Measurements from ENCODE around the gene ABI2. TPM values are rescaled to one million over a fixed set of nuclear protein-coding genes. Genes with fewer than 3 reads are reported as not detected.
A peak's percentile ranks its signal among the peaks of the same experiment; 100 is the strongest.
"Not testable (repeated sequence)": the region's sequence is repeated elsewhere in the genome, so short reads cannot be mapped to it uniquely, and the experiment has no call there.

The ABI2 gene
- total and polyA plus RNA-seq, 2 donors (not counting 1 experiment from before 2014, with no cell fraction given), result 32.2 to 60.9 TPM

- Histone ChIP-seq H3K4me2 (ENCODE audit: extremely low read depth, insufficient read depth, low read length) (no peak overlapping the region), H3K27me3 (ENCODE audit: control insufficient read depth, insufficient read depth, low read length) (no peaks in the 10 kb centered on the region), H3K79me2 (ENCODE audit: control insufficient read depth, insufficient read depth, low read length) (peaks cover 26% of the 10 kb centered on the region), H3K4me1 (ENCODE audit: control insufficient read depth, extremely low read depth, insufficient read depth, low read length) (peaks cover 2% of the 10 kb centered on the region), H3K27ac (ENCODE audit: insufficient read depth, low read length) (no peak overlapping the region), H3K9ac (ENCODE audit: insufficient read depth, low read length) (no peak overlapping the region), H3K36me3 (ENCODE audit: control insufficient read depth, insufficient read depth, low read length) (no peaks in the 10 kb centered on the region), H2AFZ (ENCODE audit: low read length) (no peak overlapping the region), H3K9me3 (ENCODE audit: control insufficient read depth, insufficient read depth, low read depth, low read length) (no peaks in the 10 kb centered on the region), H4K20me1 (ENCODE audit: control insufficient read depth, extremely low read depth, insufficient read depth, low read length) (no peaks in the 10 kb centered on the region), H3K4me3 (replicated peaks in 1 of 4; ENCODE audit: control extremely low read depth in 1 of 4, insufficient read depth in 1 of 4, low read depth in 3 of 4, low read length in 4 of 4) (no peak overlapping the region)
- DNase-seq (ENCODE audit: low read depth in 2 of 2), result no peak
- no peak for TF ChIP-seq CTCF (conservative IDR thresholded peaks at IDR 0.05 in 1 of 2, IDR thresholded peaks at IDR 0.05 in 1 of 2; ENCODE audit: low read depth in 1 of 2, low read length in 2 of 2)
- TF ChIP-seq EZH2 (IDR thresholded peaks at IDR 0.05; ENCODE audit: low read length, missing control alignments), result no peak
These were observed 33.3 kb downstream of the ABI2 start for GRCh38 chr2:203361495-203361894.

DNA sequence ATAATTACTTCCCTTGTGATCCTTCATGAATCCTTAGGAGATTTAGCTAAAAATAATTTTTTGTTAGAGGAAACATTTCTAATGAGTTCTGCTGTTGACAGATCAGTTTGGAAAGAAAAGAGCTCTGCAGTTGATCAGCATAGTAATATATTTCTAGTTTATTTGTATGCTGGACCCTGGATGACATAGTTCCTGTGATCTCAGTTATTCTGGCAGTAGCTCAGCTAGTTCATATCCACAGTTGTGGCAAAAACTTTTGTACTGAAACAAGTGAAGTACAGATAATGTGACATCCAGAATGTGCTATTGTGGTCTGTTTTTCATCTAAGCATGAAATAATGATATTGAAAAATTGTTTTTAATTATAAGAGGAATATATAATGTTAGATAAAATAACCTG, 33.7 kb downstream of the ABI2 start:
- no peaks in the 10 kb centered on the region for H4K20me1 ChIP-seq (ENCODE audit: control insufficient read depth, extremely low read depth, insufficient read depth, low read length)
- peaks cover 28% of the 10 kb centered on the region for H3K79me2 ChIP-seq (ENCODE audit: control insufficient read depth, insufficient read depth, low read length)
- no peak overlapping the region for H2AFZ ChIP-seq (ENCODE audit: low read length)
- no peak overlapping the region for H3K9ac ChIP-seq (ENCODE audit: insufficient read depth, low read length)
- peaks cover 2% of the 10 kb centered on the region for H3K4me1 ChIP-seq (ENCODE audit: control insufficient read depth, extremely low read depth, insufficient read depth, low read length)
- peak; percentile 15 to 19 for DNase-seq (ENCODE audit: low read depth in 2 of 2)
- no peak overlapping the region for H3K4me3 ChIP-seq (replicated peaks in 1 of 4; ENCODE audit: control extremely low read depth in 1 of 4, insufficient read depth in 1 of 4, low read depth in 3 of 4, low read length in 4 of 4)
- no peak overlapping the region for H3K4me2 ChIP-seq (ENCODE audit: extremely low read depth, insufficient read depth, low read length)
- H3K27me3 ChIP-seq (ENCODE audit: control insufficient read depth, insufficient read depth, low read length), result no peaks in the 10 kb centered on the region
- TF ChIP-seq CTCF (conservative IDR thresholded peaks at IDR 0.05 in 1 of 2, IDR thresholded peaks at IDR 0.05 in 1 of 2; ENCODE audit: low read depth in 1 of 2, low read length in 2 of 2), result no peak
- no peak for TF ChIP-seq EZH2 (IDR thresholded peaks at IDR 0.05; ENCODE audit: low read length, missing control alignments)
- no peaks in the 10 kb centered on the region for H3K36me3 ChIP-seq (ENCODE audit: control insufficient read depth, insufficient read depth, low read length)
- no peak overlapping the region for H3K27ac ChIP-seq (ENCODE audit: insufficient read depth, low read length)
- no peaks in the 10 kb centered on the region for H3K9me3 ChIP-seq (ENCODE audit: control insufficient read depth, insufficient read depth, low read depth, low read length)

- Histone ChIP-seq H3K4me3 (replicated peaks in 1 of 4; ENCODE audit: control extremely low read depth in 1 of 4, insufficient read depth in 1 of 4, low read depth in 3 of 4, low read length in 4 of 4) (no peak overlapping the region), H3K36me3 (ENCODE audit: control insufficient read depth, insufficient read depth, low read length) (no peaks in the 10 kb centered on the region), H3K79me2 (ENCODE audit: control insufficient read depth, insufficient read depth, low read length) (peaks cover 18% of the 10 kb centered on the region), H3K9ac (ENCODE audit: insufficient read depth, low read length) (no peak overlapping the region), H3K4me1 (ENCODE audit: control insufficient read depth, extremely low read depth, insufficient read depth, low read length) (no peaks in the 10 kb centered on the region), H3K9me3 (ENCODE audit: control insufficient read depth, insufficient read depth, low read depth, low read length) (no peaks in the 10 kb centered on the region), H3K27me3 (ENCODE audit: control insufficient read depth, insufficient read depth, low read length) (no peaks in the 10 kb centered on the region), H4K20me1 (ENCODE audit: control insufficient read depth, extremely low read depth, insufficient read depth, low read length) (no peaks in the 10 kb centered on the region), H3K4me2 (ENCODE audit: extremely low read depth, insufficient read depth, low read length) (no peak overlapping the region), H2AFZ (ENCODE audit: low read length) (no peak overlapping the region), H3K27ac (ENCODE audit: insufficient read depth, low read length) (no peak overlapping the region)
- DNase-seq (ENCODE audit: low read depth in 2 of 2), result no peak
- no peak for TF ChIP-seq CTCF (conservative IDR thresholded peaks at IDR 0.05 in 1 of 2, IDR thresholded peaks at IDR 0.05 in 1 of 2; ENCODE audit: low read depth in 1 of 2, low read length in 2 of 2)
- no peak for TF ChIP-seq EZH2 (IDR thresholded peaks at IDR 0.05; ENCODE audit: low read length, missing control alignments)
These were observed 38.7 kb downstream of the ABI2 start for GRCh38 chr2:203366639-203367466.

GRCh38 chr2:203372706-203373105, 44.5 kb downstream of the ABI2 start:
- H3K36me3 ChIP-seq (ENCODE audit: control insufficient read depth, insufficient read depth, low read length); H3K4me2 ChIP-seq (ENCODE audit: extremely low read depth, insufficient read depth, low read length); H3K79me2 ChIP-seq (ENCODE audit: control insufficient read depth, insufficient read depth, low read length); H3K4me1 ChIP-seq (ENCODE audit: control insufficient read depth, extremely low read depth, insufficient read depth, low read length); H3K27me3 ChIP-seq (ENCODE audit: control insufficient read depth, insufficient read depth, low read length); H3K4me3 ChIP-seq (replicated peaks in 1 of 4; ENCODE audit: control extremely low read depth in 1 of 4, insufficient read depth in 1 of 4, low read depth in 3 of 4, low read length in 4 of 4); H3K27ac ChIP-seq (ENCODE audit: insufficient read depth, low read length); H3K9ac ChIP-seq (ENCODE audit: insufficient read depth, low read length); H3K9me3 ChIP-seq (ENCODE audit: control insufficient read depth, insufficient read depth, low read depth, low read length); H2AFZ ChIP-seq (ENCODE audit: low read length); H4K20me1 ChIP-seq (ENCODE audit: control insufficient read depth, extremely low read depth, insufficient read depth, low read length); DNase-seq (ENCODE audit: low read depth in 2 of 2): not testable (repeated sequence)

Data from fibroblast of lung (primary cell).